Neural progenitor cell (in vitro differentiated cells): ENCODE data around the gene TSC2. TPM values are rescaled to one million over a fixed set of nuclear protein-coding genes. Genes with fewer than 3 reads are reported as not detected.

Source experiments
- DNase-seq: peaks from one replicate; pipeline ENCODE4 v3.0.0-alpha.2; 2016; ENCODE audit warnings: low spot score
- H2AFZ ChIP-seq: fragments of 200-600 bp; sonication (generic); replicated peaks from 2 replicates; pipeline ENCODE4 v1.6.1; 2016; ENCODE audit warnings: antibody characterized with exemption
- H3F3A ChIP-seq: fragments of 200-600 bp; sonication (generic); 2 replicates; pipeline ENCODE4 v1.6.1; 2016; ENCODE audit warnings: antibody characterized with exemption, low read depth
- H3K27ac ChIP-seq: fragments of 200-600 bp; sonication (generic); 2 replicates; pipeline ENCODE4 v1.5.1; 2016; ENCODE audit warnings: mild to moderate bottlenecking
- H3K27me3 ChIP-seq: fragments of 200-600 bp; sonication (generic); 2 replicates; pipeline ENCODE4 v1.6.1; 2016; ENCODE audit warnings: mild to moderate bottlenecking, moderate library complexity
- H3K36me3 ChIP-seq: fragments of 200-600 bp; sonication (generic); 2 replicates; pipeline ENCODE4 v1.5.1; 2016
- H3K4me1 ChIP-seq: fragments of 200-600 bp; sonication (generic); 2 replicates; pipeline ENCODE4 v1.6.1; 2016; ENCODE audit warnings: mixed run types
- H3K4me2 ChIP-seq: fragments of 200-600 bp; sonication (generic); 2 replicates; pipeline ENCODE4 v1.6.1; 2016
- H3K4me3 ChIP-seq: fragments of 200-600 bp; sonication (generic); 2 replicates; pipeline ENCODE4 v1.5.1; 2016
- H3K79me2 ChIP-seq: fragments of 200-600 bp; sonication (generic); 2 replicates; pipeline ENCODE4 v1.6.1; 2016; ENCODE audit warnings: low read depth
- H3K9ac ChIP-seq: fragments of 200-600 bp; sonication (generic); 2 replicates; pipeline ENCODE4 v1.6.1; 2016
- H3K9me3 ChIP-seq: fragments of 200-600 bp; sonication (generic); 2 replicates; pipeline ENCODE4 v1.5.1; 2016; ENCODE audit warnings: low read depth
- H4K20me1 ChIP-seq: fragments of 200-600 bp; sonication (generic); 2 replicates; pipeline ENCODE4 v1.6.1; 2016; ENCODE audit warnings: low read depth
- H3K27ac Mint-ChIP-seq: 3 replicates; pipeline ENCODE4 v1.8.0; 2021; ENCODE audit warnings: mixed read lengths
- H3K27me3 Mint-ChIP-seq: 2 replicates; pipeline ENCODE4 v1.8.0; 2022; ENCODE audit warnings: low read depth, mild to moderate bottlenecking, inconsistent platforms, moderate library complexity, mixed read lengths; ENCODE audit not compliant: insufficient read depth
- H3K36me3 Mint-ChIP-seq: 3 replicates; pipeline ENCODE4 v1.8.0; 2021; ENCODE audit warnings: mixed read lengths
- H3K4me1 Mint-ChIP-seq: 3 replicates; pipeline ENCODE4 v1.8.0; 2021; ENCODE audit warnings: mixed read lengths
- H3K4me3 Mint-ChIP-seq: 3 replicates; pipeline ENCODE4 v1.8.0; 2021; ENCODE audit warnings: mild to moderate bottlenecking, moderate library complexity, mixed read lengths
- H3K9me3 Mint-ChIP-seq: 3 replicates; pipeline ENCODE4 v1.8.0; 2020; ENCODE audit warnings: mixed read lengths
- CTCF ChIP-seq: fragments of 200-600 bp; sonication (generic); IDR thresholded peaks from 2 replicates; pipeline ENCODE4 v1.5.1; 2017; ENCODE audit warnings: antibody characterized with exemption, mild to moderate bottlenecking
- EZH2 ChIP-seq: fragments of 200-600 bp; sonication (generic); IDR thresholded peaks from 2 replicates; pipeline ENCODE4 v1.6.1; 2017; ENCODE audit warnings: antibody characterized with exemption, mild to moderate bottlenecking, moderate library complexity
- EZH2phosphoT487 ChIP-seq: fragments of 200-600 bp; sonication (generic); IDR thresholded peaks from 2 replicates; pipeline ENCODE4 v1.6.1; 2017; ENCODE audit warnings: antibody characterized with exemption
- total RNA-seq: library from RNA; depleted of rRNA; stranded (reverse); fragments of >200 nt; gene quantifications from 2 replicates; pipeline ENCODE4 v1.2.3, GENCODE V29; 2015; ENCODE audit warnings: low replicate concordance

The TSC2 gene
- total RNA-seq, 1 donor from 2014 or later = 55.1 TPM

GRCh38 chr16:2092256-2092620 is 44.5 kb downstream of the TSC2 start:
- TF ChIP-seq EZH2 (no peak), EZH2phosphoT487 (no peak), CTCF (no peak)
- Histone ChIP-seq H4K20me1 (peaks cover 40% of the 10 kb centered on the region), H3K4me1 (peaks cover 11% of the 10 kb centered on the region), H3K36me3 (no peaks in the 10 kb centered on the region), H3K4me3 (no peak overlapping the region), H3K27me3 (no peaks in the 10 kb centered on the region), H3K79me2 (no peaks in the 10 kb centered on the region), H3F3A (peaks cover 19% of the 10 kb centered on the region), H3K9ac (no peak overlapping the region), H3K4me2 (peak overlapping the region; percentile 84), H3K27ac (no peak overlapping the region), H2AFZ (no peak overlapping the region), H3K9me3 (no peaks in the 10 kb centered on the region)
- H3K9me3 Mint-ChIP-seq = no peaks in the 10 kb centered on the region
- peaks cover 11% of the 10 kb centered on the region for H3K27me3 Mint-ChIP-seq
- peaks cover 3% of the 10 kb centered on the region for H3K4me1 Mint-ChIP-seq
- H3K4me3 Mint-ChIP-seq = peak overlapping the region; percentile 43
- H3K27ac Mint-ChIP-seq = no peak overlapping the region
- DNase-seq = peak; percentile 25
- peaks cover 5% of the 10 kb centered on the region for H3K36me3 Mint-ChIP-seq

GRCh38 chr16:2092866-2093265 is 45.1 kb downstream of the TSC2 start:
- Histone ChIP-seq H3K79me2 (no peaks in the 10 kb centered on the region), H3K27ac (no peak overlapping the region), H3K4me1 (peaks cover 11% of the 10 kb centered on the region), H2AFZ (no peak overlapping the region), H3K27me3 (no peaks in the 10 kb centered on the region), H3F3A (peaks cover 19% of the 10 kb centered on the region), H4K20me1 (peaks cover 40% of the 10 kb centered on the region), H3K4me3 (no peak overlapping the region), H3K9me3 (no peaks in the 10 kb centered on the region), H3K4me2 (no peak overlapping the region), H3K36me3 (no peaks in the 10 kb centered on the region), H3K9ac (no peak overlapping the region)
- Mint-ChIP-seq H3K9me3 (no peaks in the 10 kb centered on the region), H3K27ac (no peak overlapping the region), H3K27me3 (peaks cover 11% of the 10 kb centered on the region), H3K4me3 (peak overlapping the region; percentile 43), H3K36me3 (peaks cover 5% of the 10 kb centered on the region), H3K4me1 (peaks cover 3% of the 10 kb centered on the region)
- TF ChIP-seq CTCF = no peak
- TF ChIP-seq EZH2phosphoT487 = no peak
- TF ChIP-seq EZH2 = no peak
- DNase-seq = no peak

GRCh38 chr16:2093793-2094192 is 46.0 kb downstream of the TSC2 start:
- Mint-ChIP-seq H3K9me3 (no peaks in the 10 kb centered on the region), H3K27me3 (peaks cover 11% of the 10 kb centered on the region), H3K36me3 (peaks cover 5% of the 10 kb centered on the region), H3K27ac (no peak overlapping the region), H3K4me1 (peaks cover 3% of the 10 kb centered on the region), H3K4me3 (no peak overlapping the region)
- no peak overlapping the region for H3K4me2 ChIP-seq
- DNase-seq = no peak
- H3K4me3 ChIP-seq = no peak overlapping the region
- H3K79me2 ChIP-seq = no peaks in the 10 kb centered on the region
- peaks cover 11% of the 10 kb centered on the region for H3K4me1 ChIP-seq
- no peak for TF ChIP-seq CTCF
- no peak for TF ChIP-seq EZH2
- no peak for TF ChIP-seq EZH2phosphoT487
- no peaks in the 10 kb centered on the region for H3K9me3 ChIP-seq
- H2AFZ ChIP-seq = no peak overlapping the region
- no peak overlapping the region for H3K9ac ChIP-seq
- peaks cover 40% of the 10 kb centered on the region for H4K20me1 ChIP-seq
- H3K36me3 ChIP-seq = no peaks in the 10 kb centered on the region
- peaks cover 19% of the 10 kb centered on the region for H3F3A ChIP-seq
- H3K27me3 ChIP-seq = no peaks in the 10 kb centered on the region
- H3K27ac ChIP-seq = no peak overlapping the region
